SK-N-SH (cell line): ENCODE measurements around the gene SNRPB. TPM values are rescaled to one million over a fixed set of nuclear protein-coding genes. Genes with fewer than 3 reads are reported as not detected.

ENCODE experiments used
- CTCF ChIA-PET: fragments of 300-600, 350-600 bp; formaldehyde crosslinking; extraction: SDS; loops from one replicate; lab custom pipeline; 2021; lab: Yijun Ruan, JAX
- POLR2A ChIA-PET: fragments of 350-600 bp; sonication (Branson Sonifier 250); formaldehyde crosslinking; extraction: SDS; loops from one replicate; lab custom pipeline; 2020; ENCODE audit warnings: antibody characterized with exemption, inconsistent platforms; lab: Yijun Ruan, JAX
- DNase-seq: peaks from one replicate; pipeline ENCODE4 v3.0.0; 2012
- H2AFZ ChIP-seq: fragments of 200-600 bp; sonication (generic); 2 replicates; pipeline ENCODE4 v1.8.1; 2016; ENCODE audit warnings: antibody characterized with exemption, mild to moderate bottlenecking, low read depth
- H3F3A ChIP-seq: fragments of 200-600 bp; sonication (generic); replicated peaks from 2 replicates; pipeline ENCODE3; 2016; ENCODE audit warnings: antibody characterized with exemption, mild to moderate bottlenecking; ENCODE audit not compliant: insufficient read depth
- H3K27ac ChIP-seq, 2 experiments: fragments of 200-500 bp in 1 of 2; fragments of 200-600 bp in 1 of 2; sonication (Bioruptor generic) in 1 of 2; sonication (generic), shearing (Covaris generic) in 1 of 2; 2 replicates each; pipeline versions ENCODE4 v1.5.1 to v1.6.1; 2014 to 2016; ENCODE audit warnings: low read depth in 2 of 2, inconsistent platforms in 1 of 2, low read length in 1 of 2, mild to moderate bottlenecking in 1 of 2, mixed read lengths in 1 of 2
- H3K27me3 ChIP-seq: fragments of 200-600 bp; sonication (generic), shearing (Covaris generic); 2 replicates; pipeline ENCODE4 v1.6.1; 2016; ENCODE audit warnings: mixed run types; ENCODE audit not compliant: insufficient read depth
- H3K36me3 ChIP-seq, 2 experiments: fragments of 200-500 bp in 1 of 2; fragments of 200-600 bp in 1 of 2; sonication (Bioruptor generic) in 1 of 2; sonication (generic) in 1 of 2; replicated peaks in 1 of 2; 2 replicates each; pipeline versions ENCODE3 to v1.5.1; 2014 to 2016; ENCODE audit warnings: low read length in 1 of 2, mild to moderate bottlenecking in 1 of 2; ENCODE audit not compliant: insufficient read depth in 2 of 2, control insufficient read depth in 1 of 2
- H3K4me1 ChIP-seq, 2 experiments: fragments of 200-500 bp in 1 of 2; fragments of 200-600 bp in 1 of 2; sonication (Bioruptor generic) in 1 of 2; sonication (generic), shearing (Covaris generic) in 1 of 2; 2 replicates each; pipeline versions ENCODE4 v1.5.1 to v1.6.1; 2014 to 2016; ENCODE audit warnings: low read depth in 1 of 2, low read length in 1 of 2, mixed run types in 1 of 2; ENCODE audit not compliant: insufficient read depth in 2 of 2, control insufficient read depth in 1 of 2
- H3K4me2 ChIP-seq: fragments of 200-600 bp; sonication (generic), shearing (Covaris generic); 2 replicates; pipeline ENCODE4 v1.6.1; 2017; ENCODE audit warnings: mixed run types
- H3K4me3 ChIP-seq, 2 experiments: fragments of 200-500 bp in 1 of 2; fragments of 200-600 bp in 1 of 2; sonication (Bioruptor generic) in 1 of 2; sonication (generic), shearing (Covaris generic) in 1 of 2; 2 replicates each; pipeline versions ENCODE4 v1.5.1 to v1.8.1; 2014 to 2016; ENCODE audit warnings: low read depth in 2 of 2, inconsistent platforms in 1 of 2, low read length in 1 of 2, mild to moderate bottlenecking in 1 of 2, mixed read lengths in 1 of 2, moderate library complexity in 1 of 2
- H3K79me2 ChIP-seq: fragments of 200-600 bp; sonication (generic); 2 replicates; pipeline ENCODE4 v1.8.1; 2017; ENCODE audit warnings: mild to moderate bottlenecking; ENCODE audit not compliant: insufficient read depth
- H3K9ac ChIP-seq: fragments of 200-600 bp; sonication (generic); 2 replicates; pipeline ENCODE4 v1.6.1; 2017; ENCODE audit warnings: mixed run types
- H3K9me2 ChIP-seq: fragments of 200-600 bp; sonication (generic); 2 replicates; pipeline ENCODE4 v1.6.1; 2017; ENCODE audit warnings: mixed run types
- H3K9me3 ChIP-seq: fragments of 200-600 bp; sonication (generic); 2 replicates; pipeline ENCODE4 v1.6.1; 2017; ENCODE audit warnings: mixed run types, mild to moderate bottlenecking, moderate library complexity
- H4K20me1 ChIP-seq: fragments of 200-600 bp; sonication (generic); 2 replicates; pipeline ENCODE4 v1.6.1; 2017; ENCODE audit warnings: mild to moderate bottlenecking, mixed run types; ENCODE audit not compliant: insufficient read depth
- CHD2 ChIP-seq: fragments of 150-350 bp; IDR thresholded peaks from 2 replicates; pipeline ENCODE4 v1.6.1; 2018; ENCODE audit warnings: low read length; ENCODE audit not compliant: partially characterized antibody
- FOSL2 ChIP-seq: IDR thresholded peaks from 2 replicates; pipeline ENCODE4 v1.4.0; 2012; ENCODE audit warnings: low read depth, mild to moderate bottlenecking, moderate library complexity, borderline replicate concordance
- GATA2 ChIP-seq: sonication (generic); formaldehyde crosslinking; IDR thresholded peaks from 2 replicates; pipeline ENCODE4 v1.5.0; 2020; ENCODE audit warnings: mild to moderate bottlenecking, missing genetic modification reagents
- MEF2A ChIP-seq: IDR thresholded peaks from 2 replicates; pipeline ENCODE4 v1.4.0; 2012; ENCODE audit warnings: low read depth, borderline replicate concordance
- NFIC ChIP-seq: IDR thresholded peaks from 2 replicates; pipeline ENCODE4 v1.4.0; 2012; ENCODE audit warnings: borderline replicate concordance
- POLR2AphosphoS5 ChIP-seq: IDR thresholded peaks from 2 replicates; pipeline ENCODE4 v1.6.1; 2012; ENCODE audit warnings: low read depth, low read length
- RAD21 ChIP-seq: IDR thresholded peaks from 2 replicates; pipeline ENCODE4 v1.6.1; 2012; ENCODE audit warnings: mild to moderate bottlenecking, low read length
- RCOR1 ChIP-seq: fragments of 150-350 bp; IDR thresholded peaks from 2 replicates; pipeline ENCODE4 v1.6.1; 2017; ENCODE audit warnings: antibody characterized with exemption, low read length
- SIN3A ChIP-seq: IDR thresholded peaks from 2 replicates; pipeline ENCODE4 v1.6.1; 2012; ENCODE audit warnings: low read depth, mild to moderate bottlenecking, low read length, moderate library complexity, borderline replicate concordance
- TAF1 ChIP-seq: IDR thresholded peaks from 2 replicates; pipeline ENCODE4 v1.6.1; 2012; ENCODE audit warnings: low read depth, mild to moderate bottlenecking, low read length, moderate library complexity, borderline replicate concordance
- WGBS: methylation state at CpG from one replicate; pipeline ENCODE4 v1.1.6; 2017; ENCODE audit warnings: low lambda C conversion rate; 5-methylcytosine and 5-hydroxymethylcytosine counted together
- polyA plus RNA-seq, 3 experiments: library from polyadenylated mRNA; depleted of rRNA; stranded (reverse); fragments of >200 nt; gene quantifications; 2 replicates each; pipeline ENCODE4 v1.2.3, GENCODE V29; 2012
- TF ChIP-seq, protein P1 (sequence below): IDR thresholded peaks from 2 replicates; pipeline ENCODE4 v1.6.1; 2012; ENCODE audit warnings: mild to moderate bottlenecking, low read depth, low read length, moderate library complexity
- TF ChIP-seq, protein P2 (sequence below): fragments of 150-350 bp; IDR thresholded peaks from 2 replicates; pipeline ENCODE4 v1.6.1; 2016; ENCODE audit warnings: mild to moderate bottlenecking, low read depth, low read length
- TF ChIP-seq, protein P3 (sequence below): IDR thresholded peaks from 2 replicates; pipeline ENCODE4 v1.4.0; 2012; ENCODE audit warnings: low read depth
- TF ChIP-seq, protein P4 (sequence below): IDR thresholded peaks from 2 replicates; pipeline ENCODE4 v1.4.0; 2012; ENCODE audit warnings: low read depth, borderline replicate concordance
- TF ChIP-seq, protein P5 (sequence below): fragments of 200-600 bp; sonication (generic); IDR thresholded peaks from 2 replicates; pipeline ENCODE4 v1.6.1; 2017; ENCODE audit warnings: antibody characterized with exemption, mild to moderate bottlenecking, moderate library complexity

Gene SNRPB
- polyA plus RNA-seq, 1 of the 3 experiments (the other 2 are of a cell fraction) = 455 TPM

DNA sequence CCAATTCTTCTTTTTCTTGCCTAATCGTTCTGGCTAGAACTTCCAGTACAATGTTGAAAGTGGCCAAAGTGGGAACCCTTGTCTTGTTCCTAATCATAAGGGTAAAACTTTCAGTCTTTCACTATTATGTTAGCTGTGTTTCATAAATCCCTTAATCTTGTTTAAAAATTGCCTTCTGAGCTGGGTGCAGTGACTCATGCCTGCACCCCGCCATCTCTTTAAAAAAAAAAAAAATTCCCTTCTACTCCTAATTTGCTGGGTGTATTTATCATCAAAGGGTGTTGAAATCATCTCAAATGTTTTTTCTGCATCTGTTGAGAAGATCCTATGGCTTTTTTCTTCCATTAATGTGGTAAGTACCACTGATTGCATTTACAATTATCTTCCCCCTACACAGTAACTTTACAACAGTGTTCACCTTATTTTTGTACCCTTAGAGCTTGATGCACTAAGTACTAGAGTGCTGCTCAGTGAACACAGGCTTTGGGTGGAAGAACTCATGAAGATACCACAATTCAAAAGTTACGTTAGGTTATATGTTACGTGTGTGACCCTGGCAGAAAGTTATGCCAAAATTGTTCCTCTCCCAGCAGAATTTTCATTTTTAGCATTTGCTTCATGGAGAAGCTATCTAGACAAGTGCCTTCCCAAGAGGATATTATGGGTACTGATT, 9.7 kb downstream of the SNRPB start (continued):
- TF ChIP-seq, protein P1, sequence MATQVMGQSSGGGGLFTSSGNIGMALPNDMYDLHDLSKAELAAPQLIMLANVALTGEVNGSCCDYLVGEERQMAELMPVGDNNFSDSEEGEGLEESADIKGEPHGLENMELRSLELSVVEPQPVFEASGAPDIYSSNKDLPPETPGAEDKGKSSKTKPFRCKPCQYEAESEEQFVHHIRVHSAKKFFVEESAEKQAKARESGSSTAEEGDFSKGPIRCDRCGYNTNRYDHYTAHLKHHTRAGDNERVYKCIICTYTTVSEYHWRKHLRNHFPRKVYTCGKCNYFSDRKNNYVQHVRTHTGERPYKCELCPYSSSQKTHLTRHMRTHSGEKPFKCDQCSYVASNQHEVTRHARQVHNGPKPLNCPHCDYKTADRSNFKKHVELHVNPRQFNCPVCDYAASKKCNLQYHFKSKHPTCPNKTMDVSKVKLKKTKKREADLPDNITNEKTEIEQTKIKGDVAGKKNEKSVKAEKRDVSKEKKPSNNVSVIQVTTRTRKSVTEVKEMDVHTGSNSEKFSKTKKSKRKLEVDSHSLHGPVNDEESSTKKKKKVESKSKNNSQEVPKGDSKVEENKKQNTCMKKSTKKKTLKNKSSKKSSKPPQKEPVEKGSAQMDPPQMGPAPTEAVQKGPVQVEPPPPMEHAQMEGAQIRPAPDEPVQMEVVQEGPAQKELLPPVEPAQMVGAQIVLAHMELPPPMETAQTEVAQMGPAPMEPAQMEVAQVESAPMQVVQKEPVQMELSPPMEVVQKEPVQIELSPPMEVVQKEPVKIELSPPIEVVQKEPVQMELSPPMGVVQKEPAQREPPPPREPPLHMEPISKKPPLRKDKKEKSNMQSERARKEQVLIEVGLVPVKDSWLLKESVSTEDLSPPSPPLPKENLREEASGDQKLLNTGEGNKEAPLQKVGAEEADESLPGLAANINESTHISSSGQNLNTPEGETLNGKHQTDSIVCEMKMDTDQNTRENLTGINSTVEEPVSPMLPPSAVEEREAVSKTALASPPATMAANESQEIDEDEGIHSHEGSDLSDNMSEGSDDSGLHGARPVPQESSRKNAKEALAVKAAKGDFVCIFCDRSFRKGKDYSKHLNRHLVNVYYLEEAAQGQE = no peak
- TF ChIP-seq TAF1 (no peak), MEF2A (no peak), POLR2AphosphoS5 (no peak), CHD2 (no peak), NFIC (no peak)

GRCh38 chr20:2459981-2460751, 10.4 kb downstream of the SNRPB start:
- no peak overlapping the region for H3K9ac ChIP-seq
- no peaks in the 10 kb centered on the region for H3K9me3 ChIP-seq
- H3K4me2 ChIP-seq = no peak overlapping the region
- H3K4me3 ChIP-seq = no peak overlapping the region
- no peak for DNase-seq
- peaks cover 60 to 70% of the 10 kb centered on the region in 2 experiments for H3K36me3 ChIP-seq
- H4K20me1 ChIP-seq = peaks cover 16% of the 10 kb centered on the region; the same call in 1 of the 2 replicates
- no peaks in the 10 kb centered on the region for H3K27me3 ChIP-seq
- H3K4me1 ChIP-seq = no peaks in the 10 kb centered on the region
- H3K9me2 ChIP-seq = no peaks in the 10 kb centered on the region
- CTCF ChIA-PET = interaction anchor here (1.6 to 1.8 kb wide), 2 partner anchors 8 to 10 kb away, joined by 3 to 6 read pairs; partner anchors contain the start of gene SNRPB
- H3F3A ChIP-seq = peaks cover 69% of the 10 kb centered on the region
- peaks cover 14% of the 10 kb centered on the region; the same call in 1 of the 2 replicates for H3K79me2 ChIP-seq
- 25% methylated on average over 1 of the region's 1 CpG for WGBS
- no peak overlapping the region for H2AFZ ChIP-seq
- no peak overlapping the region for H3K27ac ChIP-seq
- POLR2A ChIA-PET = interaction anchor here (1.0 kb wide), 1 partner anchor 8 kb away, joined by 3 read pairs; no protein-coding TSS in a partner anchor
- TF ChIP-seq SIN3A (no peak), NFIC (no peak), RAD21 (no peak), RCOR1 (no peak), FOSL2 (no peak), GATA2 (no peak), CHD2 (no peak), MEF2A (no peak)
- TF ChIP-seq, protein P2, sequence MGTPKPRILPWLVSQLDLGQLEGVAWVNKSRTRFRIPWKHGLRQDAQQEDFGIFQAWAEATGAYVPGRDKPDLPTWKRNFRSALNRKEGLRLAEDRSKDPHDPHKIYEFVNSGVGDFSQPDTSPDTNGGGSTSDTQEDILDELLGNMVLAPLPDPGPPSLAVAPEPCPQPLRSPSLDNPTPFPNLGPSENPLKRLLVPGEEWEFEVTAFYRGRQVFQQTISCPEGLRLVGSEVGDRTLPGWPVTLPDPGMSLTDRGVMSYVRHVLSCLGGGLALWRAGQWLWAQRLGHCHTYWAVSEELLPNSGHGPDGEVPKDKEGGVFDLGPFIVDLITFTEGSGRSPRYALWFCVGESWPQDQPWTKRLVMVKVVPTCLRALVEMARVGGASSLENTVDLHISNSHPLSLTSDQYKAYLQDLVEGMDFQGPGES = no peak
- TF ChIP-seq, protein P1 = no peak
- TF ChIP-seq, protein P3, sequence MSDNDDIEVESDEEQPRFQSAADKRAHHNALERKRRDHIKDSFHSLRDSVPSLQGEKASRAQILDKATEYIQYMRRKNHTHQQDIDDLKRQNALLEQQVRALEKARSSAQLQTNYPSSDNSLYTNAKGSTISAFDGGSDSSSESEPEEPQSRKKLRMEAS = no peak
- TF ChIP-seq, protein P4, sequence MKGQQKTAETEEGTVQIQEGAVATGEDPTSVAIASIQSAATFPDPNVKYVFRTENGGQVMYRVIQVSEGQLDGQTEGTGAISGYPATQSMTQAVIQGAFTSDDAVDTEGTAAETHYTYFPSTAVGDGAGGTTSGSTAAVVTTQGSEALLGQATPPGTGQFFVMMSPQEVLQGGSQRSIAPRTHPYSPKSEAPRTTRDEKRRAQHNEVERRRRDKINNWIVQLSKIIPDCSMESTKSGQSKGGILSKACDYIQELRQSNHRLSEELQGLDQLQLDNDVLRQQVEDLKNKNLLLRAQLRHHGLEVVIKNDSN = no peak
- TF ChIP-seq, protein P5, sequence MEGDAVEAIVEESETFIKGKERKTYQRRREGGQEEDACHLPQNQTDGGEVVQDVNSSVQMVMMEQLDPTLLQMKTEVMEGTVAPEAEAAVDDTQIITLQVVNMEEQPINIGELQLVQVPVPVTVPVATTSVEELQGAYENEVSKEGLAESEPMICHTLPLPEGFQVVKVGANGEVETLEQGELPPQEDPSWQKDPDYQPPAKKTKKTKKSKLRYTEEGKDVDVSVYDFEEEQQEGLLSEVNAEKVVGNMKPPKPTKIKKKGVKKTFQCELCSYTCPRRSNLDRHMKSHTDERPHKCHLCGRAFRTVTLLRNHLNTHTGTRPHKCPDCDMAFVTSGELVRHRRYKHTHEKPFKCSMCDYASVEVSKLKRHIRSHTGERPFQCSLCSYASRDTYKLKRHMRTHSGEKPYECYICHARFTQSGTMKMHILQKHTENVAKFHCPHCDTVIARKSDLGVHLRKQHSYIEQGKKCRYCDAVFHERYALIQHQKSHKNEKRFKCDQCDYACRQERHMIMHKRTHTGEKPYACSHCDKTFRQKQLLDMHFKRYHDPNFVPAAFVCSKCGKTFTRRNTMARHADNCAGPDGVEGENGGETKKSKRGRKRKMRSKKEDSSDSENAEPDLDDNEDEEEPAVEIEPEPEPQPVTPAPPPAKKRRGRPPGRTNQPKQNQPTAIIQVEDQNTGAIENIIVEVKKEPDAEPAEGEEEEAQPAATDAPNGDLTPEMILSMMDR = no peak
